HS-5 (cell line): Measurements from ENCODE around the gene NCEH1.
"Not testable (repeated sequence)": the region's sequence is repeated elsewhere in the genome, so short reads cannot be mapped to it uniquely, and the experiment has no call there.

Source experiments
- DNase-seq: peaks from one replicate; pipeline ENCODE4 v3.0.0-alpha.2; 2012; ENCODE audit warnings: low read depth

NCEH1 gene

DNA sequence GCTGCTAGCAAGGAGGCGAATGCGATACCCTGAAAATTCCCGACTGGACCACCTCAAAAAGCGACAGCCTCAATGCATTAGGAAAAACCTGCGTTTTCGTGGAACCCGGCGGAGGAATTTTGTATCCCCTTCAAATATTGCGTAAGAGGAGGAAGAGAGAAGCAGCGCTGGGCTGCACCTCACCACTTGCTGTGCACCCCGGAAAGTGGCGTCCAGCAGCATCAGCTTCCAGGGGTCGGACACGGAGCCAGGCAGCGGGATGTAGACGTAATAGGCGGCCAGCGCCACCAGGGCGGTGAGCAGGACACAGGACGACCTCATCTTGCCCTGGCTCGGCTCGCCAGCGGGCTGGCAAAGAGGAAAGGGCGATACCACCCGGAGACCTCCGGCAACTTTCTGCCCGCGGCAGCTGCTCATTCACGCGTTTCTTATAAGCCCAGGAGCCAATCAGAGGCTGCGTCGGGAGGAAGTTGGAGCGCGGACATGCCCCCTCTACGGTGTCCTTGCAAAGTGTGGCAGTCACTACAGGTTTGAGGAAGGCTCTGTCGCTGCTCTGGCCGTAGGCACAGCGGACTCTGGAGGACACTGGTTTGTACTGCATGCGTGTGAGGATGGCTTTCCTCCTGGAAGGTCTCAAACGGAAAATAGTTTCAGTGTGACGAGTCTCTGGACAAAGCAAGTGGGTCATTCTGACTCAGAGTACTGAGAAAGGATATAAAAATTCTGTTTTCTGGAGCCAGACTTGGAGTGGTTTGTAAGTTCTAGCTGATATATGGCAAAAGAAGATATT, at the start of gene NCEH1:
Gene NCEH1, minus strand, starts transcription at position 404 of the 790 bp plus-strand sequence. Its CDS starts 83 bp downstream, at position 321.
- DNase-seq = peak; percentile 99

DNA sequence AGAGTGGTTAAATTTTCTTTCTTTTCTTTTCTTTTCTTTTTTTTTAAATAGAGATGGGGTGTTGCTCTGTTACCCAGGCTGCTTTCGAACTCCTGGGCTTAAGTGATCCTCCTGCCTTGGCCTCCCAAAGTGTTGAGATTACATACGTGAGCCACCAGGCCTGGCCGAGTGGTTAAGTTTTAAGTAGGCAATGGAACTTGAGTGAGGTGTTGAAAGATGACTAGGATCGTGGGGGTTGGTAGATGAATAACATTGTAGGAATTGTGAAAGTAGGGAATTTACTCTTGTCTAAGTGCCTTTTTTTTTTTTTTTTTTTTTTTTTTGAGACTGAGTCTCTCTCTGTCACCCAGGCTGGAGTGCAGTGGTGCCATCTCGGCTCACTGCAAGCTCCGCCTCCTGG, 49.5 kb upstream of the NCEH1 start:
- not testable (repeated sequence) for DNase-seq

- DNase-seq = no peak
These were observed 42.3 kb upstream of the NCEH1 start for GRCh38 chr3:172753125-172753524.

- DNase-seq = no peak
These were observed 41.8 kb upstream of the NCEH1 start for GRCh38 chr3:172752651-172753050.

DNA sequence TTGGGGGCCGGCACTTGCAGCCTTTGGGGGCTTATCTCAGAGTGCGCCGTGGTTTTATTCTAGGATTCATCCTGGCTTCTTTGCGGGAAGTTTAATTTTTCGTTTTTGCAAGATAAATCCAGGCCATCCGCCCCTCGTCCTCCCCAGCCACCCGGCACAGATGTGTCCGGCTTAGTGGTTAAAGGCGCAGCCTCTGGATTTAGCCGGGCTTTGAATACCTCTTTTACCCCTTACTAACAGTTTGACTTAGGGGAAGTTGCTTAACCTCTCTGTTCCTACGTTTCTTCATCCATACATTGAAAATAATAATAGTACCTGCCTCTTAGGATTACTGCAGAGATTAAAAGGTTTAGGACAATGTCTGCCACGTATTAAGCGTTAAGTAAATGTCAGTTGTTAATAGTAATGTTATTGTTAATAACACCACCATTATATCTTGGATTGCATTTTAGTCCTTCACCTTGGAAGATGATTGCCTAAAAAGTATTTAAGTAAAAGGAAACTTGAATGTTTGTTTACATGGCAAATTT, 40.4 kb upstream of the NCEH1 start:
- no peak for DNase-seq

DNA sequence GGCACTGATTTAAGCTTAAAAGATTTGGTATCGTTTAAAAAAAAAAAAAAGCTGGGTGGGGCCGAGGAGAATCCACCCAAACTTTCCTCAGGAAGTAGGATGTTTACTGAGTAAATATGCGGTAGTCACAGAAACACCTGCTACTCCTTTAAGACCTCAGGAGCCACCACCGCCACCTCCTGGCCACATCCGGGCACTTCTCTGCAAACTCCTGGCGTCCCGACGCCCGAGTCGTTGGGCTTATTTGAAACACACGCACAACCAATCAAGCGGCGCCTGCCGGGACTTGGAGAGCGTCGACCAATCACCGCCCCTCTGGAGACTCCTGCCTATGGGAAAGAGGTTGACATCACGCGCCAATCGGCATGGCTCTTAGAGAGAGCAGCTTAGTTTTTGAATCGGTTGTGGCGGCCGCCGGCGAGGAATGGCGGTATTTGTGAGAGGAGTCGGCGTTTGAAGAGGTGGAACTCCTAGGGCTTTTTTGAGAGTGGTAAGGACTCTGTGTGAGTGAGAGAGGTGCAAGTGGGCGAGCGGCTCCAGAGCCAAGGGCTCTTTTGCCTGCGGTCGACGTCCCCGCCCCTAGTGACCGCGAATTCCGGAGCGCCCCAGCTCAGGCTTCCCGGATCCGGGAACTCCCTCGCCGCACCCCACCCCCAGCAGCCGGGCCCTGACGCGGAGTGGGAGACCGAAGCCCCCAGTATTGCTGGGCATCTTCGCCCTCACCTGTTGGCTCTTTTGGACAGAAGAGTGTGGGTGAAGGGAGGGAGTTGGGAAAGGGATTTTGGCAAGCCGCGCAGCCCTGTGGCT, 39.7 kb upstream of the NCEH1 start, which contains the start of gene ECT2:
Gene ECT2, plus strand, starts transcription at position 359 of the 807 bp plus-strand sequence. CDS start 3,805 bp downstream, outside the sequence.
- DNase-seq = peak; percentile 99

DNA sequence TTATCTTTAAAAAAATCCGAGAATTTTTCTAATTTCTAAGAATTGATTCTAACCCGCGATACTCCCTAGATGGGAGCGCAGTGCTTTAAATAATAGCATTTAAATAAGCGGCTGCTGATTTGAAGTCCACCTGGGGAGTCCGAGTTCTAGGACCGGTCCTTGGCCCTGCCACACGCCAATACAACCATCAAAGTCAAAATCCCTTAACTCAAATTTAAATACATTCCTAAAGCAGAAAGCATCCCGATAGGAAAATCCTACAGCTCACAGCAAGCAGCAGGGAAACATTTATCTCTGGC, 39.2 kb upstream of the NCEH1 start:
- DNase-seq = no peak

DNA sequence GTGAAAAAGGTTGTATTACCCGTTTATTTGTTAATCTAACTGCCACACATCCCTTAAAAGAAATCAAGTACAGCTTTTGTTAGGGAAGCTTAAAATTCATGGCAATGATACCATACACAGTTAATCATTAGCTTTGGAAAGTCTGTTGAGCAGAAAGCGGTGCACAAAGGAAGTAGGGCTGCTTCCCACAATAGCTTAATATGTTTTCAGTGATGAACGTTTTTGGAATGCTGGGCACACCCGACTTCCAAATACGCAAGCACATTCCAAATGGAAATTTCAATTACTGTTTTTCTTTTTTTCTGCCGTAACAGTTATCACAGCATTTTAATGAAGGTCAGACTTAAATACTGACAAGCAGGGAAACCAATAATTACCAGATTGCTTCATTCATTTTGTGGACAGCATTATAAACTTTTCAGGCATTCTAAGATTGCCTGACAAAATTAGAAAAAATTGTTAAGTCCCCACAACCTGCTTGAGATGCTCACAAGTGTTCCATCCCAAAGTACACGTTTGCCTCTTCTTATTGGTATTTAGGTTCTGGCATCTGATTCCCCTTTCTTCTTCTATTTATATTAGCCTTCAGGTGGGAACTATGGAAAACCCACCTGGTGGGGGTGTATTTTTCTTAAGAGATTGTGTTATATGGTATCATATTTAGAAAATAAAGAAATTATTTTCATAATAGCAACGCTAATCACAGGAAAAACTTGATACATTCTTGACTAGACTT, 38.5 kb upstream of the NCEH1 start:
- peak; percentile 87 for DNase-seq

DNA sequence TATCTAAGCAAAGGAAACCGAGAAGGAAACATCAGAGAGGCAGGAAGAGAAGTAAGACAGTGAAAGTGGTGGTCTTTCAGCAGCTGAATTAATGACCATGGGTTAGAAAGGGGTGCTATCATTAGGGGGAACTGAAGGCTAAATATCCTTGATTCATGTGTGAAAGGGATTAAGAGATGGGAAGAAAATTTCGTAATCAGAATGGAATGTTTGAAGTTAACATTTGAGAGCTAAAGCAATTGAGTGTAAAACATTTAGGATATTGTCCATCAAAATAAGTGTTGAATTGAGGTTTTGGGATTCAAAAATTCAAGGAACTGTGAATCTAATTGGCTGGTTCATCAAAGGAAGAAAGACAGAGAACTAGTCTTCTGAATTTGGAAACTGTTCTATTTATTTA, 35.6 kb upstream of the NCEH1 start:
- no peak for DNase-seq

DNA sequence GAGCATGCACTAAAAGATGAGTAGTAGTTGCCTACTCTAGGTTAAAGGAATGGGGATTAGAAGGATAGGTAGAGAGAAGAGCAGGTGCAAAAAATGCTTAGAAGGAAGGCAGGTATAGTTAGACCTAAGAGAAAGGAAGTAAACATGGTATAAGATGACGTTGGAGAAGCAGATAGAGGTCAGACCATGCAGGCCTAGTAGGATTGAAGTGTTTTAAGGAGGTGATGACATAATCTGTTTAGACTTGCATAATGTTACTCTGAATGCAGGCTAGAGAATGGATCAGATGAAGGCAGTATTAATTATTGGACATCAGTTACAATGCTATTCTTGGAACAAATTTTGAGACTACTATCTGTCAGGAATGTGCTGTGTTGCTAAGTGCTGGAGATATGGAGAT, 28.6 kb upstream of the NCEH1 start:
- DNase-seq = no peak

- DNase-seq = no peak
These were observed 24.1 kb upstream of the NCEH1 start for GRCh38 chr3:172735014-172735413.

DNA sequence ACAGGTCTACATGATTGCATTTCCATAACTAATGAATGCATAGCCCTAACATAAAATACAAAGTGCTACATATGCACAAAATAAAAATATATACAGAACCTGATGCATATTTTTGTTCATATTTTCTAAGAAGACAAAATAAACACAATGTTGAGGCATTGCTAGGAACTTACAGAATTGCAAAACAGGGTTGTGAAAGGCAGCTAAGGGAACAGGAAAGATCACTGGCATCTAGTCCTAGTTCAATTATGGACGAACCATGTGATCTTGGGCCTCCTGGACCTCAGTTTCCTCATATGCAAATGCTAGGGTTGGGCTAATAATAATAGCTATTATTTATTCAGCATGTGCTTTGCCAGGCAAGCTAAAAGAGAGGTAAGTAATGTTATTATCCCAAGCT, 15.5 kb upstream of the NCEH1 start:
- no peak for DNase-seq

DNA sequence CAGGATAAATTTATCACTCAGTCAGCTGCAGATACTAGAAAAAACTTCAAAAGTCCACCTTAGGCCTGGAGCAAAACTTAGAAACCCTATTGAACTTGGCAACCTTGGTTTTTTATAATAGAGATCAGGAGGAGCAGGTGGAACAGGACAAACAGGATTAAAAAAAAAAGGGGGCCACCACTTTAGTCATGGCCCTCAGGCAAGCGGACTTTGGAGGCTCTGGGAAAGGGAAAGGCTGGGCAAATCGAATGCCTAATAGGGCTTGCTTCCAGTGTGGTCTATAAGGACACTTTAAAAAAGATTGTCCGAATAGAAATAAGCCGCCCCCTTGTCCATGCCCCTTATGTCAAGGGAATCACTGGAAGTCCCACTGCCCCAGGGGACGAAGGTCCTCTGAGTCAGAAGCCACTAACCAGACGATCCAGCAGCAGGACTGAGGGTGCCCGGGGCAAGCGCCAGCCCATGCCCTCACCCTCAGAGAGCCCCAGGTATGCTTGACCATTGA, 11.7 kb upstream of the NCEH1 start:
- not testable (repeated sequence) for DNase-seq

DNA sequence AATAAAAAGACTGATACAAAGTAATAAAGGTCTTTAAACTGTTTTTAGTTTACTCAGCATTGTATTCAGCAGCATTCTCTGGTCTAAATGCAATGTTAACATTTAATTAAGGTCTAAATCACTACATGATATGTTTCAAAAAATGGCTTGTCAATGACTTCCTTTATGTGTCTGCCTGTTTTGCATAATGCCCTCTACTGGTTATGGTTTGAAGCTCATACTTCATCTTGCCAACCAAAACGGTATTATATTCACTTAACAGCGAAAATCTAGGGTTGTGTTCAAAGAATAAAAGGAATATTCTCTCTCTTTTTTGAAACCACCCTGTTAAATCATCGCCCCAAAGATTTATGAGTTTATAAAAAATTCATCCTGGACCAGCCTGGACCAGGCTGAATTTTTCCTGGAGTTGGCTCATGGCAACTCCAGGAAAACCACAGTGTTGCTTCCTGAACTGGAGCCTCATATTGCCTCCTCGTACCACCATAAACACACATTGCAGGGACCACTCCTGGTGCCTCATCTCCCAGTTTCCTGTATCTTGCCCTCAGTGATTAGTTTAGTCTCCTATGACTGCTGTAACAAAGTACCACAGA, 6.7 kb upstream of the NCEH1 start:
- no peak for DNase-seq

DNA sequence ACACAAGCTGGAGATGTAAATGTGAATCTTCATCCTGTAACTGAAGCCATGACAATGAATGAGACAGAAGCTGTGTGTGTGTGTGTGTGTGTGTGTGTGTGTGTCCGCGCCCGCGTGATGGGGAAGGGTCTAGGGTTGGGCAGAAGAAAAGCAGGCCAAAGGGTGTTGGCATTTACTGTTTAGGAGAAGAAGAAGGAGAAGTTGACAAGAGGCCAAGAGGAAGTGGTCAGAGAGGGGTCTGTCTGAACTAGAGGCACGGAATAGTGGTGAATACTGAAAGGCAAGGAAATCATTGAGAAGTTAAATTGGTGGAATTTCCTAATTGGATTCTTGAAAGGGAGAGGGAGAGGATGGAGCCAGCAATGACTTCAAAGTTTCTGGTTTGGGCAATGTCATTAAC, 5.6 kb upstream of the NCEH1 start:
- no peak for DNase-seq

DNA sequence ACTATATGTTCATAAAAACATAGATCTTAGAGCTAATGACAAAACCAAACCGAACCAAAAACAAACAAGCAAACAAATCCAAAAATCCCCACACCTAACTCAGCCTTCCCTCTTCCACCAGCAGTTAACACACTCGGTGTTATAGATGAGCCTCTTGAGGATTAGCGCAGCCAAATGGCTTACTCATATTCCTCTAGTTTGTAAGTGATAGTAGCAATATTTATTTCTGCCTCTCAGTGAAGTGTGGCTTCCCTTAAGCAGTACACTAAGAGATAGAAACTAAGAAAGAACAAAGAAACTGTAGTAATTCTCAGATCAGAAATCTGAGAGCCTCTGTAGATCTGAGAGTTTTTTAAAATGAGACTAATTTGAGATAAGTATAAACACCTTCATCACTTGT, 2.4 kb upstream of the NCEH1 start:
- DNase-seq = no peak

DNA sequence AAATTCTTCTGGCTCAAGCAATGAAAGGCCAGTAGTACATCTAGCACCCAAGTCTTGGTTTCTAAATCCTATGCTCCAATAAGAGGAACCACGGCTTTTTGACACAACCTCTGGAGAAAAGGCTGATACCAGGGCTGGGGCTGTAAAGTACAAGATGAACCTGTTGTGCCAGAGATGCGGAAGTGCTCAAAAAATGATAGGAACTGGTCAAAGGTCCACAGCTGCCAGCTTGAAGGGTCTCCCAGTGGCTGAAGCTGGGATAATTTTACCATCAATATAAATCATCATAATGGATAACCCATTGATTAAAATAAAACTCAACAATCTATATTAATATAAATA, 558 bp upstream of the NCEH1 start:
- no peak for DNase-seq

GRCh38 chr3:172709774-172710663, 848 bp downstream of the NCEH1 start:
- no peak for DNase-seq

- DNase-seq = no peak
These were observed 1.7 kb downstream of the NCEH1 start for GRCh38 chr3:172708921-172709773.

GRCh38 chr3:172707967-172708366, 2.9 kb downstream of the NCEH1 start:
- DNase-seq = no peak
